ENCODE measurements around the gene STPG4.

DNA sequence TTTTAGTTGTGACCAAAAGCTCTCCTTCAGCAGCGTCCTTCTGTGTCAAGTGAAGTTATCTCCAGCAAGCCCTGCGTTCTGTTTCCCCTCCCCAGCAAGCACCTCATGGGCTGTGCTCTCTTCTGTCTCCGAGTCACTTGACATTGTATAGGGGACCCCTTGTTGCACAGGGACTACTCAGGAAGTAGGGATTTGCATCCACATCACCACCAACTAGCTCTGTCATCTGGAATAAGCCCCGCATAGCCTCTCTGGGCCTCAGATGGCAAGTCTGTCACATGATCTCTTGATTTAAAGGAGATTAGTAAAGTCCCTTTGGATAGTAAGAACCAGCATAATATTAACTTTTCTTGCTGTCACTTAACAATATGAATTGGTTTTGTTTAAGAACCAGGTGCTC, 32.0 kb upstream of the STPG4 start:
- TF ChIP-seq CTCF (IDR thresholded peaks at IDR 0.05): no peak
- TF ChIP-seq POLR2A (IDR thresholded peaks at IDR 0.05): no peak

Measured in lower leg skin (tissue), 3 donors.